SH-SY5Y (cell line): ENCODE measurements around the gene PTPRR.

Source experiments
- GATA2 ChIP-seq: IDR thresholded peaks from 2 replicates; pipeline ENCODE4 v1.6.1; 2011; ENCODE audit warnings: mild to moderate bottlenecking, low read depth, low read length
- GATA3 ChIP-seq: IDR thresholded peaks from 2 replicates; pipeline ENCODE4 v1.6.1; 2011; ENCODE audit warnings: low read depth, mild to moderate bottlenecking, low read length, moderate library complexity

- TF ChIP-seq GATA2 = no peak
- no peak for TF ChIP-seq GATA3
Measured at GRCh38 chr12:70845268-70845667, 75.3 kb downstream of the PTPRR start.
